Left kidney (tissue), 2 donors: ENCODE results near the gene ZNF598. TPM values are rescaled to one million over a fixed set of nuclear protein-coding genes. Genes with fewer than 3 reads are reported as not detected.
"Not testable (repeated sequence)": the region's sequence is repeated elsewhere in the genome, so short reads cannot be mapped to it uniquely, and the experiment has no call there.

Experiments used
- DNase-seq: peaks from one replicate; pipeline ENCODE4 v3.0.0-alpha.2; 2013
- polyA plus RNA-seq: library from polyadenylated mRNA; unstranded; fragments of 120-200 nt; gene quantifications from one replicate; pipeline ENCODE4 v1.2.1, GENCODE V29; 2013; ENCODE audit not compliant: insufficient read length

Gene ZNF598
- polyA plus RNA-seq, 1 donor: 15.8 TPM

GRCh38 chr16:1976951-1977874, 32.4 kb downstream of the ZNF598 start:
- no peak for DNase-seq

GRCh38 chr16:1976216-1976520, 33.5 kb downstream of the ZNF598 start:
- no peak for DNase-seq

- DNase-seq: no peak
Measured at GRCh38 chr16:1975432-1976215, 34.0 kb downstream of the ZNF598 start.

- no peak for DNase-seq
Measured at GRCh38 chr16:1974157-1975070, 35.2 kb downstream of the ZNF598 start.

GRCh38 chr16:1973461-1974156, 36.0 kb downstream of the ZNF598 start:
- no peak for DNase-seq

GRCh38 chr16:1972490-1972877, 37.1 kb downstream of the ZNF598 start:
- DNase-seq: no peak

GRCh38 chr16:1971796-1972489, 37.7 kb downstream of the ZNF598 start, which contains the start of gene TBL3:
Gene TBL3 (plus strand): TSS chr16:1972053. CDS start chr16:1972165, 112 bp downstream.
- DNase-seq: peak; percentile 95

GRCh38 chr16:1968146-1968953, 41.3 kb downstream of the ZNF598 start:
- no peak for DNase-seq

- DNase-seq: no peak
Measured at GRCh38 chr16:1966460-1966859, 43.2 kb downstream of the ZNF598 start, which contains the start of gene RNF151. Gene RNF151 (plus strand): TSS chr16:1966856. CDS start chr16:1966882, 26 bp downstream.

- no peak for DNase-seq
Measured at GRCh38 chr16:1965396-1966001, 44.1 kb downstream of the ZNF598 start.

GRCh38 chr16:1964506-1965395, 44.9 kb downstream of the ZNF598 start, which contains the start of gene RPS2:
Gene RPS2 (minus strand): TSS chr16:1964826. CDS start chr16:1964625, 201 bp downstream.
- DNase-seq: peak; percentile 99

- DNase-seq: no peak
Measured at GRCh38 chr16:1963806-1964505, 45.7 kb downstream of the ZNF598 start.

- not testable (repeated sequence) for DNase-seq
Measured at GRCh38 chr16:1962161-1963153, 47.2 kb downstream of the ZNF598 start.

- no peak for DNase-seq
Measured at GRCh38 chr16:1961651-1962067, 48.0 kb downstream of the ZNF598 start.

- no peak for DNase-seq
Measured at GRCh38 chr16:1960665-1961630, 48.7 kb downstream of the ZNF598 start.
